HL-60 (cell line): Measurements from ENCODE around the gene WDR1.

Experiments used
- DNase-seq, 2 experiments: peaks; one replicate each; pipeline ENCODE4 v3.0.0-alpha.2; 2010 to 2020; ENCODE audit warnings: low read depth in 1 of 2, low spot score in 1 of 2
- H3K27ac ChIP-seq: fragments of 250-450 bp; sonication (Bioruptor Pico); replicated peaks from 2 replicates; pipeline ENCODE4 v1.5.1; 2020; ENCODE audit warnings: mild to moderate bottlenecking, moderate library complexity
- H3K27me3 ChIP-seq: fragments of 250-450 bp; sonication (Bioruptor Pico); 2 replicates; pipeline ENCODE4 v1.5.1; 2021; ENCODE audit warnings: mild to moderate bottlenecking, moderate library complexity; ENCODE audit not compliant: insufficient read depth, poor library complexity, severe bottlenecking
- H3K4me3 ChIP-seq: replicated peaks from 2 replicates; pipeline ENCODE4 v1.5.1; 2011; ENCODE audit warnings: mild to moderate bottlenecking, control low read depth, low read length; ENCODE audit not compliant: insufficient read depth
- CTCF ChIP-seq: IDR thresholded peaks from one replicate; pipeline ENCODE4 v1.5.1; 2011; ENCODE audit warnings: low read length, control low read depth, inconsistent platforms; ENCODE audit not compliant: insufficient read depth
- GABPA ChIP-seq: IDR thresholded peaks from 2 replicates; pipeline ENCODE4 v1.6.1; 2012; ENCODE audit warnings: low read depth
- POLR2AphosphoS5 ChIP-seq: IDR thresholded peaks from 2 replicates; pipeline ENCODE4 v1.6.1; 2012; ENCODE audit warnings: low read depth
- SPI1 ChIP-seq: IDR thresholded peaks from 2 replicates; pipeline ENCODE4 v1.6.1; 2012; ENCODE audit warnings: low read depth, mild to moderate bottlenecking, borderline replicate concordance
- TF ChIP-seq, protein P1 (sequence below): IDR thresholded peaks from 2 replicates; pipeline ENCODE4 v1.6.1; 2012; ENCODE audit warnings: low read depth; ENCODE audit not compliant: insufficient replicate concordance

The WDR1 gene

DNA sequence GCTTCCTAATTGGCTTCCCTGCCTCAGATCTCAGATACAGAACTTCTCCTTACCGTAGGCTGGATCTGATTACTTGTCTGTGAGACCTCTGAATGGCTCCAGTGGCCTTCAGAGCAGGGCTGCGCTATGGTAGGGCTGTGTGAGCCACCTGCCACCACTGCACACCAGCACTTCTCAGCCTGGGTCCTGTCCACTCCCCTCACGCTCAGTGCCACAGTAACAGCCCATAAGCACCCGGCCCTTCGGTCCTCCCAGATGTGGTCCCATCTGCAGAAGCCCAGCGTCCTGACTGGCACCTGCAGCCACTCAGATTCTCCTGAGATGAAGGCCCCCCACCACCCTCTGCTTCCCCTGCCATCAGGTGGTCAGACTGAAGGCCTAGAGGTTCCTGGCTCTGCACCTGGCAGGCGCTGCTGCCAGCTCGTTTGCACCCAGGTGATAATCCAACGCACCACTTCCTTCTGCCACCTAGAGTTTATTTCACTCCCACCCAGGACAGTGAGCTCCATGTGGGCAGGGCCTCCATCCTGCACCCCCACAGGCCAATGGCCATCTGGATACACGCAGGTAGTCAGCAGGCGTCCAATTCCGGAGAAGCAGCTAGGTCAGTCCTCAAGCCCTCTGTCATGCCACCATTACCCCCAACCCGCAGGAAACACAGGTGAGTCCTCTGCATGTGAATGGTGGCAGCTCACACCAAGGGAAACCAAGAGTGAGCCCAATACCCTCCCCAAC lies 5.4 kb downstream of the WDR1 start:
- Histone ChIP-seq H3K27ac (no peak overlapping the region), H3K4me3 (no peak overlapping the region), H3K27me3 (no peaks in the 10 kb centered on the region)
- no peak for DNase-seq
- no peak for TF ChIP-seq POLR2AphosphoS5
- TF ChIP-seq, protein P1, sequence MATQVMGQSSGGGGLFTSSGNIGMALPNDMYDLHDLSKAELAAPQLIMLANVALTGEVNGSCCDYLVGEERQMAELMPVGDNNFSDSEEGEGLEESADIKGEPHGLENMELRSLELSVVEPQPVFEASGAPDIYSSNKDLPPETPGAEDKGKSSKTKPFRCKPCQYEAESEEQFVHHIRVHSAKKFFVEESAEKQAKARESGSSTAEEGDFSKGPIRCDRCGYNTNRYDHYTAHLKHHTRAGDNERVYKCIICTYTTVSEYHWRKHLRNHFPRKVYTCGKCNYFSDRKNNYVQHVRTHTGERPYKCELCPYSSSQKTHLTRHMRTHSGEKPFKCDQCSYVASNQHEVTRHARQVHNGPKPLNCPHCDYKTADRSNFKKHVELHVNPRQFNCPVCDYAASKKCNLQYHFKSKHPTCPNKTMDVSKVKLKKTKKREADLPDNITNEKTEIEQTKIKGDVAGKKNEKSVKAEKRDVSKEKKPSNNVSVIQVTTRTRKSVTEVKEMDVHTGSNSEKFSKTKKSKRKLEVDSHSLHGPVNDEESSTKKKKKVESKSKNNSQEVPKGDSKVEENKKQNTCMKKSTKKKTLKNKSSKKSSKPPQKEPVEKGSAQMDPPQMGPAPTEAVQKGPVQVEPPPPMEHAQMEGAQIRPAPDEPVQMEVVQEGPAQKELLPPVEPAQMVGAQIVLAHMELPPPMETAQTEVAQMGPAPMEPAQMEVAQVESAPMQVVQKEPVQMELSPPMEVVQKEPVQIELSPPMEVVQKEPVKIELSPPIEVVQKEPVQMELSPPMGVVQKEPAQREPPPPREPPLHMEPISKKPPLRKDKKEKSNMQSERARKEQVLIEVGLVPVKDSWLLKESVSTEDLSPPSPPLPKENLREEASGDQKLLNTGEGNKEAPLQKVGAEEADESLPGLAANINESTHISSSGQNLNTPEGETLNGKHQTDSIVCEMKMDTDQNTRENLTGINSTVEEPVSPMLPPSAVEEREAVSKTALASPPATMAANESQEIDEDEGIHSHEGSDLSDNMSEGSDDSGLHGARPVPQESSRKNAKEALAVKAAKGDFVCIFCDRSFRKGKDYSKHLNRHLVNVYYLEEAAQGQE: no peak
- no peak for TF ChIP-seq GABPA
- no peak for TF ChIP-seq CTCF
- TF ChIP-seq SPI1: no peak

DNA sequence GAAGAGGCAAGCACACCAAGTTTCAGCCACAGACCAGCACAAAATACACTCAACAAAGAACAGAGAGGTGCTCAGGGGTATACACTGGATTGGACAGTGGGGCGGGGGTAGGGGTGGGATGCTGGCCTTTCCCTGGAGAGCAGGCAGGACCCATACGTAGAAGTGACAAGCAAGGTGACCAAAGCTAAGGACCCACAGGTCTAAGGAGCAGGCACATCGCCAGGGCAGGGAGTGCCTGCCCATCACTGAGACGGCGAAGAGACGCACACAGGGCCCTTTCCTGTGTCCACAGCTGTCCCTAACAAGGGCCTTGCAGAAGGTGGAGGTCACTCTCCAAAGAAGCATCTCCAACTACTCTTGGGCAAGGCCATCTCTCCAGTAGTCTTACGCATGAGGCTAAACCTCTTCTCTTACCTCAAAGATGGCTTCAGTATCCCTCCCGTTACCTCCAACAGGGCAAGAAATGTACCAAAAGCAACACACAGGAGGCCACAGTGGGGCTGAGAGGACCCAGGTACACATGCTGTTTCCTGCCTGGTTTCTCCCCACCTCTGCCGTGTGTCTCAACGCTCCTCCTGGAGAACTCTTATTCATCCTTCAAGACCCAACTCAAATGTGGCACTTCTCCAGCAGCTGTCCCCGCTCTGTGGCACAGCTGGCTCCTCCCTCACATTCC lies 6.5 kb downstream of the WDR1 start:
- TF ChIP-seq, protein P1: no peak
- TF ChIP-seq SPI1 (no peak), CTCF (no peak), GABPA (no peak), POLR2AphosphoS5 (no peak)
- H3K27ac ChIP-seq: no peak overlapping the region
- DNase-seq: no peak

GRCh38 chr4:10108818-10109783 lies 7.5 kb downstream of the WDR1 start:
- TF ChIP-seq POLR2AphosphoS5 (no peak), SPI1 (no peak), GABPA (no peak)
- no peak overlapping the region for H3K4me3 ChIP-seq
- no peaks in the 10 kb centered on the region for H3K27me3 ChIP-seq
- no peak overlapping the region for H3K27ac ChIP-seq
- DNase-seq: no peak

More for the DNA sequence above, 6.5 kb downstream of the WDR1 start:
- no peaks in the 10 kb centered on the region for H3K27me3 ChIP-seq
- no peak overlapping the region for H3K4me3 ChIP-seq
